ENCODE measurements around the gene LAGE3. TPM values are rescaled to one million over a fixed set of nuclear protein-coding genes. Genes with fewer than 3 reads are reported as not detected.
A peak's percentile ranks its signal among the peaks of the same experiment; 100 is the strongest.

LAGE3 gene
- total and polyA plus RNA-seq, 2 experiments from 2014 or later = 32.2 to 49.4 TPM

- no peaks in the 10 kb centered on the region for H3K27me3 ChIP-seq
- peak overlapping the region; percentile 81 for H3K27ac ChIP-seq
- H3K4me1 ChIP-seq (ENCODE audit: insufficient read depth) = peaks cover 2% of the 10 kb centered on the region
- H3K36me3 ChIP-seq (replicated peaks; ENCODE audit: insufficient read depth, low read depth) = no peaks in the 10 kb centered on the region
- DNase-seq (ENCODE audit: low spot score) = peak; percentile 33
- H3K4me3 ChIP-seq = peak overlapping the region; percentile 42
- peaks cover 5% of the 10 kb centered on the region for H3K79me2 ChIP-seq
- H3K9me3 ChIP-seq (ENCODE audit: low read depth) = no peaks in the 10 kb centered on the region
- peak overlapping the region; percentile 80 for H3K4me2 ChIP-seq
- WGBS (ENCODE audit: low lambda C conversion rate, missing lambda C conversion rate) = 53% methylated on average over 12 of the region's 35 CpGs
- no peaks in the 10 kb centered on the region for H3K9me2 ChIP-seq (replicated peaks; ENCODE audit: insufficient read depth)
- H4K20me1 ChIP-seq (ENCODE audit: insufficient read depth, poor library complexity, severe bottlenecking) = no peaks in the 10 kb centered on the region
- TF ChIP-seq CTCF (IDR thresholded peaks at IDR 0.05; ENCODE audit: poor library complexity) (no peak), EZH2phosphoT487 (IDR thresholded peaks at IDR 0.05; ENCODE audit: low read depth, severe bottlenecking, unreplicated experiment) (no peak), EZH2 (IDR thresholded peaks at IDR 0.05; ENCODE audit: borderline replicate concordance) (no peak)
- H2AFZ ChIP-seq = no peak overlapping the region
Observed at GRCh38 chrX:154486052-154486395, 6.9 kb upstream of the LAGE3 start.

DNA sequence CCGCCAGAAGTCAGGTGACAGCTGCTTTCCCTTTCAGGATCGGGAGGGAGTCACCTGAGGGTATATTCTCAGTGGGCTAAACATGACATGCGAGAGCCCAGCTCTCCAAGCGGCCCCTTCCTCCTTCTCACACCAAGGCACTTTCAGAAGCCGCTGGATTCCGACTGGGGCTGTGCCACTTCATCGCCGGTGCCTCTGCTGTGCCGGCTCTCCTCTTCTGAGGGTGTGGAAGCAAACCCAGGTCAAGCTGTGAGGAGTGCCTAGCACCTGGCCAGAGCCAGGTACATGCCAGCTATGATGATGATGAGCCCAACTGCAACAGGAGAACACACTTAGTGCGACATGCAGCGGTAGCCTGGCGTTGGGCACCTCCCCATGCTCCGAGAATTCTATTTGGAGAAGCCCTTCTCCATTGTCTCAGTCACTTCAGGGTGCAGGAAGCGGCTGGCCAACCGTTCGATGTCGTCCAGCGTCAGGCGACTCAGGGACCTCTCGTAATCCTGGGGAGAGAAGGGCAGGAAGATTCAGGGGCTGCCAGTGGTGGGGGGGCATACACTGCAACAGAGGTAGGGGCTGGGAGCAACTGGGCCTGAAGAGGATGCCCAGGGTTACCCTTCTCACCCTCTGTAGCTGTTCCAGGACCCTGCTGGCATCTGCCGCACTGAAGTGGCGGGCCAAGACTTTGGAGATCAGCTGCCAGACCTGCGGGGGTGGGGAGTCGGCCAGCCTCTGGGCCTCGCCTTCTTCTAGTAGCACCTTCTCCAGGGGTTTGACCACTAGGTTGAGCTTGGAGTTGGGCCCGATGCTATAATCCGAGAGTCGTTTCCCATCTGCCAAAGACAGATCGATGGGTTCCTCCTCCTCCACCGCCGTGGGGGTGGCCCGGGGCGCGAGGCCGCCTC is 6.3 kb upstream of the LAGE3 start:
- Histone ChIP-seq H3K79me2 (peaks cover 5% of the 10 kb centered on the region), H3K27ac (peak overlapping the region; percentile 81), H3K4me1 (ENCODE audit: insufficient read depth) (peaks cover 2% of the 10 kb centered on the region), H3K9me3 (ENCODE audit: low read depth) (no peaks in the 10 kb centered on the region), H3K4me2 (peak overlapping the region; percentile 80), H4K20me1 (ENCODE audit: insufficient read depth, poor library complexity, severe bottlenecking) (no peaks in the 10 kb centered on the region), H3K36me3 (replicated peaks; ENCODE audit: insufficient read depth, low read depth) (no peaks in the 10 kb centered on the region), H3K4me3 (no peak overlapping the region), H3K27me3 (no peaks in the 10 kb centered on the region), H2AFZ (no peak overlapping the region), H3K9me2 (replicated peaks; ENCODE audit: insufficient read depth) (no peaks in the 10 kb centered on the region)
- WGBS (ENCODE audit: low lambda C conversion rate, missing lambda C conversion rate) = 84% methylated on average over 34 of the region's 35 CpGs
- TF ChIP-seq EZH2 (IDR thresholded peaks at IDR 0.05; ENCODE audit: borderline replicate concordance) (no peak), CTCF (IDR thresholded peaks at IDR 0.05; ENCODE audit: poor library complexity) (no peak), EZH2phosphoT487 (IDR thresholded peaks at IDR 0.05; ENCODE audit: low read depth, severe bottlenecking, unreplicated experiment) (no peak)
- DNase-seq (ENCODE audit: low spot score) = no peak

DNA sequence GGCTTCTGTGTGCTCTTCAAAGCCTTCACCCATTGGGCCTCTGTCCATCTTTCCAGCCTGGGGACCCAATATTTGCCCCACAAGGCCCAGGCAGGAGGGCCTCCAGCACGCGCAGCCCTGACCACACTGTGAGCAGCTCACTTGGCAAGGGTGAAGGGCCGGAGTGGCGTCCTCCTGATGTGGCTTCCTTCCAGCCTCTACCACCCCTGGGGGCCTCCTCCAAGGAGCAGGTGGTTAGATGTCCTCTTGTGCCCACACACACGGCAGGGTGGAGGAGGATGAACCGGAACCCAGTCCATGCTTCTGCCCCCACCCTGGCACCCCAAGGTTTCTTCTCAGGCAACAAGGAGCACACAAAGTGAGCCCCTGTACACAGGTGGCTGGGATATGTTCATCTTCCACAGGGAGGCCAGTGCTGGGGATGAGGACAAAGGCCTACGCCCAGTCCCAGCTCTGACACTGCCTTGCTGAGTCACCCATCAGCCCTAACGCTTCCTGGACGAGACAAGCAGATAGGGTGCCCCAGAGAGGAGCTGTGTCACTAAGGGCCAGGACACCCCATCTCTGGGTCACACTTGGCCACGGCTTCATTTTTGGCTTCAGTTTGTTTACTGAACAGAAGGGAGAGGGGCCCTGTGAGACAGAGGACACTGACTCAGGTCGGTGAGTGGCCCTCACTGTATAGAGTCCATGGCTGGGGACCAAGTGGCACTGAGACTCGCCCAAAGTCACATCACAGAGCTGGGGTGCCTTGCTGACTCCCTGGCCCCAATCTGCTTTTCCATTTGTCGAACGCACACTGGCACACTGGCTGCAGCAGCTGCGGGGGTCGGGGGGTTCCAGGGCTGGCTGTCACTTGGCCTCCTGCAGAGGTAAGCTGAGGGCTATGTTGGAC is 5.4 kb upstream of the LAGE3 start:
- Histone ChIP-seq H3K4me2 (no peak overlapping the region), H3K27me3 (no peaks in the 10 kb centered on the region), H4K20me1 (ENCODE audit: insufficient read depth, poor library complexity, severe bottlenecking) (no peaks in the 10 kb centered on the region), H3K9me3 (ENCODE audit: low read depth) (no peaks in the 10 kb centered on the region), H3K36me3 (replicated peaks; ENCODE audit: insufficient read depth, low read depth) (no peaks in the 10 kb centered on the region), H3K79me2 (peaks cover 5% of the 10 kb centered on the region), H2AFZ (no peak overlapping the region), H3K27ac (no peak overlapping the region), H3K9me2 (replicated peaks; ENCODE audit: insufficient read depth) (no peaks in the 10 kb centered on the region), H3K4me1 (ENCODE audit: insufficient read depth) (peaks cover 2% of the 10 kb centered on the region), H3K4me3 (no peak overlapping the region)
- TF ChIP-seq CTCF (IDR thresholded peaks at IDR 0.05; ENCODE audit: poor library complexity) (no peak), EZH2phosphoT487 (IDR thresholded peaks at IDR 0.05; ENCODE audit: low read depth, severe bottlenecking, unreplicated experiment) (no peak), EZH2 (IDR thresholded peaks at IDR 0.05; ENCODE audit: borderline replicate concordance) (no peak)
- WGBS (ENCODE audit: low lambda C conversion rate, missing lambda C conversion rate) = 90% methylated on average over 16 of the region's 16 CpGs
- DNase-seq (ENCODE audit: low spot score) = peak; percentile 40

Measured in hepatocyte (in vitro differentiated cells).